Keratinocyte (primary cell): ENCODE data around the gene FHAD1. TPM values are rescaled to one million over a fixed set of nuclear protein-coding genes. Genes with fewer than 3 reads are reported as not detected.

Experiments
- DNase-seq: peaks from one replicate; pipeline ENCODE4 v3.0.0-alpha.2; 2011; ENCODE audit warnings: low read depth, missing footprints, low spot score
- FAIRE-seq: peaks from 2 replicates; lab custom pipeline; 2011; peaks lifted over from hg19 to GRCh38; lab: Jason Lieb, UNC
- H2AFZ ChIP-seq: 2 replicates; pipeline ENCODE4 v1.6.0; 2012; ENCODE audit warnings: low read length, control low read depth, inconsistent platforms; ENCODE audit not compliant: control insufficient read depth
- H3K27ac ChIP-seq: 2 replicates; pipeline ENCODE4 v1.5.1; 2011; ENCODE audit warnings: low read length; ENCODE audit not compliant: control insufficient read depth, insufficient read depth
- H3K27me3 ChIP-seq: 3 replicates; pipeline ENCODE4 v1.6.0; 2011; ENCODE audit warnings: low read length; ENCODE audit not compliant: control insufficient read depth, insufficient read depth; ENCODE audit errors: extremely low read depth
- H3K36me3 ChIP-seq, 2 experiments: 2 replicates in 1 of 2; 3 replicates in 1 of 2; pipeline ENCODE4 v1.5.1; 2011; ENCODE audit warnings: low read length in 2 of 2, mild to moderate bottlenecking in 1 of 2; ENCODE audit not compliant: control insufficient read depth in 2 of 2, insufficient read depth in 2 of 2; ENCODE audit errors: extremely low read depth in 1 of 2
- H3K4me1 ChIP-seq: 3 replicates; pipeline ENCODE4 v1.5.1; 2011; ENCODE audit warnings: low read length; ENCODE audit not compliant: control insufficient read depth, insufficient read depth; ENCODE audit errors: extremely low read depth
- H3K4me2 ChIP-seq: 3 replicates; pipeline ENCODE4 v1.6.0; 2011; ENCODE audit warnings: low read depth, low read length; ENCODE audit not compliant: control insufficient read depth, insufficient read depth; ENCODE audit errors: extremely low read depth
- H3K4me3 ChIP-seq, 3 experiments: fragments of 200-600 bp in 1 of 3; sonication (generic) in 1 of 3; 2 replicates in 2 of 3; 3 replicates in 1 of 3; pipeline ENCODE4 v1.5.1; 2011 to 2016; ENCODE audit warnings: low read length in 3 of 3, mild to moderate bottlenecking in 3 of 3, control low read depth in 2 of 3, inconsistent platforms in 1 of 3, low read depth in 1 of 3, mixed read lengths in 1 of 3, mixed run types in 1 of 3, moderate library complexity in 1 of 3; ENCODE audit not compliant: control insufficient read depth in 2 of 3, insufficient read depth in 2 of 3; ENCODE audit errors: extremely low read depth in 1 of 3
- H3K79me2 ChIP-seq: 2 replicates; pipeline ENCODE4 v1.6.0; 2012; ENCODE audit warnings: low read length; ENCODE audit not compliant: control insufficient read depth, insufficient read depth
- H3K9ac ChIP-seq: 3 replicates; pipeline ENCODE4 v1.6.0; 2011; ENCODE audit warnings: low read length; ENCODE audit not compliant: control insufficient read depth, insufficient read depth; ENCODE audit errors: extremely low read depth
- H3K9me1 ChIP-seq: 3 replicates; pipeline ENCODE4 v1.6.0; 2011; ENCODE audit warnings: low read length; ENCODE audit not compliant: control insufficient read depth, insufficient read depth; ENCODE audit errors: extremely low read depth
- H3K9me3 ChIP-seq: 2 replicates; pipeline ENCODE4 v1.5.1; 2012; ENCODE audit warnings: low read depth, low read length; ENCODE audit not compliant: control insufficient read depth
- H4K20me1 ChIP-seq: 3 replicates; pipeline ENCODE4 v1.6.0; 2011; ENCODE audit warnings: low read length; ENCODE audit not compliant: control insufficient read depth, insufficient read depth; ENCODE audit errors: extremely low read depth
- CTCF ChIP-seq, 3 experiments: IDR thresholded peaks in 1 of 3; conservative IDR thresholded peaks in 1 of 3; optimal IDR thresholded peaks in 1 of 3; 2 replicates in 2 of 3; 3 replicates in 1 of 3; pipeline versions ENCODE3 to v1.5.1; 2011; ENCODE audit warnings: low read length in 3 of 3, mild to moderate bottlenecking in 3 of 3, moderate library complexity in 2 of 3, control low read depth in 1 of 3, inconsistent platforms in 1 of 3; ENCODE audit not compliant: insufficient read depth in 2 of 3; ENCODE audit errors: extremely low read depth in 1 of 3
- EZH2 ChIP-seq: IDR thresholded peaks from one replicate; pipeline ENCODE4 v1.6.1; 2012; ENCODE audit warnings: inconsistent platforms, mild to moderate bottlenecking, low read length, moderate library complexity
- dilution Hi-C: fragments of 300-500 bp; cut with MboI; formaldehyde crosslinking; loops from one replicate; pipeline ENCODE4 v1.7.0; 2020; ENCODE audit warnings: low sequenced_read_pairs; ENCODE audit not compliant: extremely low pct_ligation_motif_present
- polyA plus RNA-seq, 5 experiments: library from polyadenylated mRNA; depleted of rRNA in 3 of 5; stranded (reverse) in 3 of 5; stranded (forward) in 1 of 5; unstranded in 1 of 5; fragments of >200 nt; gene quantifications; 1 replicate in 1 of 5; 2 replicates in 3 of 5; 3 replicates in 1 of 5; pipeline versions ENCODE4 v1.2.1 to v1.2.3, GENCODE V29; 2011 to 2012; ENCODE audit warnings: missing spikeins in 2 of 5, low read depth in 1 of 5, low replicate concordance in 1 of 5

FHAD1 gene
- polyA plus RNA-seq, 1 donor (not counting 4 experiments of a cell fraction or from before 2014, with no cell fraction given), result 0.09 TPM

GRCh38 chr1:15289251-15289651 lies 42.2 kb downstream of the FHAD1 start:
- no peak for FAIRE-seq
- Histone ChIP-seq H4K20me1 (no peaks in the 10 kb centered on the region), H3K9ac (no peak overlapping the region), H3K27me3 (no peaks in the 10 kb centered on the region), H3K79me2 (no peaks in the 10 kb centered on the region), H3K36me3 (no peaks in the 10 kb centered on the region), H3K27ac (no peak overlapping the region), H3K9me1 (no peaks in the 10 kb centered on the region), H2AFZ (no peak overlapping the region), H3K4me1 (peaks cover 8% of the 10 kb centered on the region), H3K4me2 (no peak overlapping the region), H3K9me3 (no peaks in the 10 kb centered on the region), H3K4me3 (no peak overlapping the region)
- no peak for DNase-seq
- no peak for TF ChIP-seq EZH2
- TF ChIP-seq CTCF (optimal IDR thresholded peaks at IDR 0.05 in 1 of 3, IDR thresholded peaks at IDR 0.05 in 1 of 3, conservative IDR thresholded peaks at IDR 0.05 in 1 of 3; ENCODE audit: extremely low read depth in 1 of 3, insufficient read depth in 2 of 3, low read length in 3 of 3), result no peak
- dilution Hi-C loops, result no loop called here

- no peak for DNase-seq
- Histone ChIP-seq H4K20me1 (no peaks in the 10 kb centered on the region), H3K4me3 (no peak overlapping the region), H3K79me2 (no peaks in the 10 kb centered on the region), H3K27me3 (no peaks in the 10 kb centered on the region), H3K9me1 (no peaks in the 10 kb centered on the region), H3K27ac (no peak overlapping the region), H2AFZ (no peak overlapping the region), H3K4me2 (no peak overlapping the region), H3K4me1 (no peaks in the 10 kb centered on the region), H3K36me3 (no peaks in the 10 kb centered on the region), H3K9me3 (no peaks in the 10 kb centered on the region), H3K9ac (no peak overlapping the region)
- no peak for FAIRE-seq
- dilution Hi-C loops, result no loop called here
- no peak for TF ChIP-seq EZH2
- TF ChIP-seq CTCF (optimal IDR thresholded peaks at IDR 0.05 in 1 of 3, IDR thresholded peaks at IDR 0.05 in 1 of 3, conservative IDR thresholded peaks at IDR 0.05 in 1 of 3; ENCODE audit: extremely low read depth in 1 of 3, insufficient read depth in 2 of 3, low read length in 3 of 3), result no peak
Measured at GRCh38 chr1:15290382-15290781, 43.4 kb downstream of the FHAD1 start.
